Fibroblast of pulmonary artery (primary cell): ENCODE results near the gene FGR.

Experiments
- DNase-seq: peaks from one replicate; pipeline ENCODE4 v3.0.0-alpha.2; 2010; ENCODE audit warnings: low read depth
- H3K4me3 ChIP-seq: replicated peaks from 2 replicates; pipeline ENCODE4 v1.5.1; 2011; ENCODE audit warnings: low read depth, mild to moderate bottlenecking, control low read depth, low read length, moderate library complexity
- CTCF ChIP-seq: IDR thresholded peaks from 2 replicates; pipeline ENCODE4 v1.5.1; 2011; ENCODE audit warnings: mild to moderate bottlenecking, control low read depth, low read length, inconsistent platforms; ENCODE audit errors: missing control alignments

The FGR gene

GRCh38 chr1:27650539-27651175 lies 15.7 kb upstream of the FGR start:
- H3K4me3 ChIP-seq: no peak overlapping the region
- peak; percentile 83 for DNase-seq

GRCh38 chr1:27650171-27650538 lies 15.2 kb upstream of the FGR start:
- no peak for DNase-seq
- TF ChIP-seq CTCF: no peak
- H3K4me3 ChIP-seq: no peak overlapping the region

More at GRCh38 chr1:27650539-27651175, 15.7 kb upstream of the FGR start:
- TF ChIP-seq CTCF: no peak

GRCh38 chr1:27649306-27649635 lies 14.3 kb upstream of the FGR start:
- TF ChIP-seq CTCF: no peak
- DNase-seq: no peak
- no peak overlapping the region for H3K4me3 ChIP-seq

- H3K4me3 ChIP-seq: no peak overlapping the region
- no peak for TF ChIP-seq CTCF
- peak; percentile 50 for DNase-seq
These were observed 13.8 kb upstream of the FGR start for GRCh38 chr1:27648602-27649305.

GRCh38 chr1:27647328-27647727 lies 12.3 kb upstream of the FGR start:
- TF ChIP-seq CTCF: no peak
- no peak for DNase-seq
- no peak overlapping the region for H3K4me3 ChIP-seq

- DNase-seq: no peak
- H3K4me3 ChIP-seq: no peak overlapping the region
- TF ChIP-seq CTCF: no peak
These were observed 11.7 kb upstream of the FGR start for GRCh38 chr1:27646676-27647075.

GRCh38 chr1:27645071-27645415 lies 10.1 kb upstream of the FGR start:
- no peak for TF ChIP-seq CTCF
- DNase-seq: no peak
- no peak overlapping the region for H3K4me3 ChIP-seq
